ENCODE measurements around the gene OLFML2A.

- TF ChIP-seq, protein P1, sequence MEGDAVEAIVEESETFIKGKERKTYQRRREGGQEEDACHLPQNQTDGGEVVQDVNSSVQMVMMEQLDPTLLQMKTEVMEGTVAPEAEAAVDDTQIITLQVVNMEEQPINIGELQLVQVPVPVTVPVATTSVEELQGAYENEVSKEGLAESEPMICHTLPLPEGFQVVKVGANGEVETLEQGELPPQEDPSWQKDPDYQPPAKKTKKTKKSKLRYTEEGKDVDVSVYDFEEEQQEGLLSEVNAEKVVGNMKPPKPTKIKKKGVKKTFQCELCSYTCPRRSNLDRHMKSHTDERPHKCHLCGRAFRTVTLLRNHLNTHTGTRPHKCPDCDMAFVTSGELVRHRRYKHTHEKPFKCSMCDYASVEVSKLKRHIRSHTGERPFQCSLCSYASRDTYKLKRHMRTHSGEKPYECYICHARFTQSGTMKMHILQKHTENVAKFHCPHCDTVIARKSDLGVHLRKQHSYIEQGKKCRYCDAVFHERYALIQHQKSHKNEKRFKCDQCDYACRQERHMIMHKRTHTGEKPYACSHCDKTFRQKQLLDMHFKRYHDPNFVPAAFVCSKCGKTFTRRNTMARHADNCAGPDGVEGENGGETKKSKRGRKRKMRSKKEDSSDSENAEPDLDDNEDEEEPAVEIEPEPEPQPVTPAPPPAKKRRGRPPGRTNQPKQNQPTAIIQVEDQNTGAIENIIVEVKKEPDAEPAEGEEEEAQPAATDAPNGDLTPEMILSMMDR (conservative IDR thresholded peaks at IDR 0.05; ENCODE audit: low read length): no peak
- no peak for TF ChIP-seq EZH2phosphoT487 (IDR thresholded peaks at IDR 0.05; ENCODE audit: borderline replicate concordance, low read depth, low read length)
These were observed 8.6 kb upstream of the OLFML2A start for GRCh38 chr9:124768334-124768733.

Data from OCI-LY7 (cell line).